NT2/D1 (cell line): ENCODE data around the gene SPAAR.

ENCODE experiments used
- SUZ12 ChIP-seq: IDR thresholded peaks from 2 replicates; pipeline ENCODE4 v1.6.1; 2011; ENCODE audit not compliant: insufficient read length, insufficient read depth; ENCODE audit errors: extremely low read depth
- YY1 ChIP-seq: IDR thresholded peaks from 2 replicates; pipeline ENCODE4 v1.6.1; 2011; ENCODE audit not compliant: insufficient read length, insufficient read depth
- ZNF274 ChIP-seq: IDR thresholded peaks from 2 replicates; pipeline ENCODE4 v1.6.1; 2011; ENCODE audit warnings: mild to moderate bottlenecking, low read depth, low read length

- TF ChIP-seq SUZ12 (no peak), ZNF274 (no peak), YY1 (no peak)
Observed at GRCh38 chr9:35951736-35952135, 42.4 kb downstream of the SPAAR start.
